ENCODE measurements around the gene BSND. TPM values are rescaled to one million over a fixed set of nuclear protein-coding genes. Genes with fewer than 3 reads are reported as not detected.

BSND gene
- total and polyA plus RNA-seq, 8 donors, result not detected

DNA sequence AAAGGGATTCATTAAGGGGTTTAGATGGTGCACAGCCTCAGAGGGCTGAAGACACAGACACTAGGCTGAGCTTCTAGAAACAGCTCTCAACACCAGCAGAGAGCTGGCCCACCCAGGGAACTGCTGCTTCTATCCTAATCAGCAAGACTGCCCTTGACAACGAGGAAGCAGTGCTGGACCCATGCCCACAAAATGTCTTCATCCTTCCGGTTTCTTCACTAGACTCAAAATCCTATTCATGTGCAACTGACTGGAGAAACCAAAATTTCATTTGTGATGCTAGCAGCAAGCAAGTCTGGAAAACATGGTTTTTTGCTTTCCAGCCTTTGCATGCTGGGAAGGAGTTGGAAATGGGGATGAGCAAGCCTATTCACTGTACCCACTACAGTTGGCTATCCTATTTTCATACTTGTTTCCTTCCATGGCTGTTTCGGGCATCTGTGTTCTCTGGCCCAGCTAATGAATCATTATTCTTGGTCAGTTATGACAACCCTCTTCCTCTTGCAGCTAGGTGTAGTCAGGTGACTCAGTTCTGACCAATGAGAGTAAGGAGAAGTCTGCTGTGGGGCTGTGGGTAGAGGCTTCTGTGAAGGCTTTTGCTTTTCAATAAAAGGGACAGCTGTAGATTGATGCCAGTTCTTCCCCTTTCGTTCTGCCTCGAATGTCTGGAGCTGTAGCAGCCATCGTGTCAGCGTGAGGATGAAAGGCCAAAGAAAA is 33.0 kb upstream of the BSND start:
- intact Hi-C loops (cut with DNase I; ENCODE audit: low total_unique reads), result no loop called here
- Histone ChIP-seq H3K27me3 (peaks cover 0 to 6% (median 0%) of the 10 kb centered on the region in 3 donors), H3K4me3 (no peak overlapping the region), H3K4me1 (peaks cover 0 to 14% (median 3%) of the 10 kb centered on the region in 4 donors), H3K27ac (peak overlapping the region in 2 of 5 donors; percentile 22 to 58), H3K9me3 (no peaks in the 10 kb centered on the region), H3K36me3 (no peaks in the 10 kb centered on the region)
- WGBS, 5 donors, result 49 to 58% (median 56%) methylated on average over 7 of the region's 7 CpGs
- TF ChIP-seq EP300 (IDR thresholded peaks at IDR 0.05) (no peak), POLR2A (IDR thresholded peaks at IDR 0.05) (no peak), POLR2AphosphoS5 (IDR thresholded peaks at IDR 0.05) (no peak)
- TF ChIP-seq, protein P1, sequence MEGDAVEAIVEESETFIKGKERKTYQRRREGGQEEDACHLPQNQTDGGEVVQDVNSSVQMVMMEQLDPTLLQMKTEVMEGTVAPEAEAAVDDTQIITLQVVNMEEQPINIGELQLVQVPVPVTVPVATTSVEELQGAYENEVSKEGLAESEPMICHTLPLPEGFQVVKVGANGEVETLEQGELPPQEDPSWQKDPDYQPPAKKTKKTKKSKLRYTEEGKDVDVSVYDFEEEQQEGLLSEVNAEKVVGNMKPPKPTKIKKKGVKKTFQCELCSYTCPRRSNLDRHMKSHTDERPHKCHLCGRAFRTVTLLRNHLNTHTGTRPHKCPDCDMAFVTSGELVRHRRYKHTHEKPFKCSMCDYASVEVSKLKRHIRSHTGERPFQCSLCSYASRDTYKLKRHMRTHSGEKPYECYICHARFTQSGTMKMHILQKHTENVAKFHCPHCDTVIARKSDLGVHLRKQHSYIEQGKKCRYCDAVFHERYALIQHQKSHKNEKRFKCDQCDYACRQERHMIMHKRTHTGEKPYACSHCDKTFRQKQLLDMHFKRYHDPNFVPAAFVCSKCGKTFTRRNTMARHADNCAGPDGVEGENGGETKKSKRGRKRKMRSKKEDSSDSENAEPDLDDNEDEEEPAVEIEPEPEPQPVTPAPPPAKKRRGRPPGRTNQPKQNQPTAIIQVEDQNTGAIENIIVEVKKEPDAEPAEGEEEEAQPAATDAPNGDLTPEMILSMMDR (IDR thresholded peaks at IDR 0.05), result no peak
- DNase-seq, result peak; percentile 62 to 69

DNA sequence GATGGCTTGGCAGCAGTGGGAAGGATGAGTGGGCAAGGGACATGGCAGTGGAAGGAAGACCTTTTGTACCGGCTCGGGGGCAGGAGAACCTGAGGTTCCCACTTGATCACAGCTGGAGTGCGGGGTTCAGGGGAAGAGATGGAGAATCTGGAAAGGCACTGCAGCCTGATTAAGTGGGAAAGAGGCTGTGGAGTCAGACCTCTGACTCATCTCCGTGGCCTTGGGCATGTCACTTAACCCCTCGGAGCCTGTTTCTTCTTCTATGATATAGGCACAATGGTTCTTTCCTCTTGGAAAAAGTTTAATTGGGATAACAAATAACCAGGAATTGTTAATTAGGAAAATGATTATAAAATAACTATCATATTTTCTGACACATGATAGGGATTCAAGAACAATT is 31.4 kb upstream of the BSND start:
- TF ChIP-seq POLR2A (IDR thresholded peaks at IDR 0.05) (no peak), POLR2AphosphoS5 (IDR thresholded peaks at IDR 0.05) (no peak), EP300 (IDR thresholded peaks at IDR 0.05) (no peak)
- TF ChIP-seq, protein P1 (IDR thresholded peaks at IDR 0.05), result no peak
- H3K27ac ChIP-seq, result no peak overlapping the region
- peaks cover 0 to 6% (median 0%) of the 10 kb centered on the region in 3 donors for H3K27me3 ChIP-seq
- intact Hi-C loops (cut with DNase I; ENCODE audit: low total_unique reads), result no loop called here
- no peaks in the 10 kb centered on the region for H3K9me3 ChIP-seq
- no peaks in the 10 kb centered on the region for H3K36me3 ChIP-seq
- peaks cover 0 to 24% (median 3%) of the 10 kb centered on the region in 4 donors for H3K4me1 ChIP-seq
- 79 to 86% (median 81%) methylated on average over 5 of the region's 5 CpGs for WGBS, 5 donors
- no peak overlapping the region for H3K4me3 ChIP-seq
- no peak for DNase-seq

DNA sequence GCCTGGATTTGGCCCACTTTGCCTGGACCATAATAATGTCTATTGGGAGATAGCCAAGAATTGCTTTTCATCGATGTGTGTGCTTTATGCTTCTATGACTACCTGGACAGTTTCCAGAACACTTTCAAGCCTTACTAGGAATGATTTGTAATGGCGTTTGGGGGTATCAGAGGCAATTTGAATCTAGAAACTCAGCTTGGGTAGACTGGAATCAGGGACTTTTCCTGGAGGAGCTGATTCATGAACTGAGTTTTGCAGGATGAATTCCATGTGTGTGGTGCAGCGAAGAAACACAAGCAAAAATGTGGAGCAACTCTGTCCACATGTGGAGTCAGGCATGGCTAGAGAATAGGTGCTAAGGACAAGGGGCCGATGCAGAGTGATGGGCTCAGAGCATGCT is 30.2 kb upstream of the BSND start:
- no peak overlapping the region for H3K4me3 ChIP-seq
- intact Hi-C loops (cut with DNase I; ENCODE audit: low total_unique reads), result no loop called here
- no peak for TF ChIP-seq POLR2AphosphoS5 (IDR thresholded peaks at IDR 0.05)
- TF ChIP-seq POLR2A (IDR thresholded peaks at IDR 0.05), result no peak
- TF ChIP-seq EP300 (IDR thresholded peaks at IDR 0.05), result no peak
- TF ChIP-seq, protein P1 (IDR thresholded peaks at IDR 0.05), result no peak
- no peaks in the 10 kb centered on the region for H3K9me3 ChIP-seq
- H3K27me3 ChIP-seq, result peaks cover 0 to 6% (median 0%) of the 10 kb centered on the region in 3 donors
- H3K36me3 ChIP-seq, result no peaks in the 10 kb centered on the region
- WGBS, 5 donors, result 57 to 75% (median 64%) methylated on average over 4 of the region's 4 CpGs
- peak in 1 of 2 donors; percentile 2 for DNase-seq
- H3K27ac ChIP-seq, result no peak overlapping the region
- H3K4me1 ChIP-seq, result peaks cover 0 to 35% (median 9%) of the 10 kb centered on the region in 4 donors

DNA sequence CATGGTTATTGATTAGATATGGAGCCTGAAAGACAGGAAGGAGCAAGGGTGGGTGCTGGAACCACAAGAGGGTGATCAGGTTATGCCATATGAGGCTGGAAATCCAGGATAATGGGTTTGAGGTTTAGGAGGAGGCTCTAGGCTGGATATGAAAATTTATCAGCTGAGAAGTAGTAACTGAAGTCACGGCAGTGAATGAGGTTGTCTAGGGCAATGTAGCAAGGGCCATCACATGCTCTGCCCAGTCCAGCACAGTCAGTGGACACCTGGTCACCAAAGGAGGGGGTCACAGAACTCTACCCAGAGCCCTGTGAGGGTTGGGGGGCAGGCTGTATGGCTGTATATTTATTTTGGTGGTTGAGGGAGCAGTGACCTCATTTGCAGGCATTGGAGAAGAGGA is 28.9 kb upstream of the BSND start:
- DNase-seq, result no peak
- 74 to 94% (median 85%) methylated on average over 1 of the region's 1 CpG for WGBS, 5 donors
- Histone ChIP-seq H3K4me3 (no peak overlapping the region), H3K9me3 (no peaks in the 10 kb centered on the region), H3K36me3 (no peaks in the 10 kb centered on the region), H3K4me1 (peaks cover 0 to 36% (median 9%) of the 10 kb centered on the region in 4 donors), H3K27me3 (peaks cover 0 to 6% (median 0%) of the 10 kb centered on the region in 3 donors), H3K27ac (no peak overlapping the region)
- no peak for TF ChIP-seq POLR2A (IDR thresholded peaks at IDR 0.05)
- TF ChIP-seq, protein P1 (IDR thresholded peaks at IDR 0.05), result no peak
- TF ChIP-seq EP300 (IDR thresholded peaks at IDR 0.05), result no peak
- TF ChIP-seq POLR2AphosphoS5 (IDR thresholded peaks at IDR 0.05), result no peak
- intact Hi-C loops (cut with DNase I; ENCODE audit: low total_unique reads), result no loop called here

Data from stomach (tissue), 9 donors.